Endothelial cell of umbilical vein (primary cell): Measurements from ENCODE around the gene KIF9.

Source experiments
- CTCF ChIP-seq, 2 donors: IDR thresholded peaks; 1 replicate in 1 of 2; 2 replicates in 1 of 2; pipeline ENCODE4 v1.5.1; 2011; ENCODE audit warnings: low read length in 2 of 2, mild to moderate bottlenecking in 2 of 2, moderate library complexity in 2 of 2, control low read depth in 1 of 2, inconsistent platforms in 1 of 2, low read depth in 1 of 2; ENCODE audit not compliant: insufficient read depth in 1 of 2; ENCODE audit errors: extremely low read depth in 1 of 2
- EZH2 ChIP-seq: IDR thresholded peaks from 2 replicates; pipeline ENCODE4 v1.6.1; 2012; ENCODE audit warnings: borderline replicate concordance, low read depth, mild to moderate bottlenecking, moderate library complexity, low read length, inconsistent platforms; ENCODE audit not compliant: severe bottlenecking
- POLR2A ChIP-seq: IDR thresholded peaks from 2 replicates; pipeline ENCODE4 v1.6.1; 2012; ENCODE audit warnings: low read depth, mild to moderate bottlenecking, control low read depth, low read length

- no peak for TF ChIP-seq CTCF (IDR thresholded peaks at IDR 0.05; ENCODE audit: extremely low read depth in 1 of 2, insufficient read depth in 1 of 2, low read depth in 1 of 2, low read length in 2 of 2)
- no peak for TF ChIP-seq EZH2
- TF ChIP-seq POLR2A, result no peak
Observed at GRCh38 chr3:47202542-47202941, 80.1 kb downstream of the KIF9 start.
